EH (cell line): Measurements from ENCODE around the gene FKBP15.
"Not testable (repeated sequence)": the region's sequence is repeated elsewhere in the genome, so short reads cannot be mapped to it uniquely, and the experiment has no call there.

Experiments used
- DNase-seq: peaks from one replicate; pipeline ENCODE4 v3.0.0-alpha.2; 2015; ENCODE audit warnings: low read depth

FKBP15 gene

DNA sequence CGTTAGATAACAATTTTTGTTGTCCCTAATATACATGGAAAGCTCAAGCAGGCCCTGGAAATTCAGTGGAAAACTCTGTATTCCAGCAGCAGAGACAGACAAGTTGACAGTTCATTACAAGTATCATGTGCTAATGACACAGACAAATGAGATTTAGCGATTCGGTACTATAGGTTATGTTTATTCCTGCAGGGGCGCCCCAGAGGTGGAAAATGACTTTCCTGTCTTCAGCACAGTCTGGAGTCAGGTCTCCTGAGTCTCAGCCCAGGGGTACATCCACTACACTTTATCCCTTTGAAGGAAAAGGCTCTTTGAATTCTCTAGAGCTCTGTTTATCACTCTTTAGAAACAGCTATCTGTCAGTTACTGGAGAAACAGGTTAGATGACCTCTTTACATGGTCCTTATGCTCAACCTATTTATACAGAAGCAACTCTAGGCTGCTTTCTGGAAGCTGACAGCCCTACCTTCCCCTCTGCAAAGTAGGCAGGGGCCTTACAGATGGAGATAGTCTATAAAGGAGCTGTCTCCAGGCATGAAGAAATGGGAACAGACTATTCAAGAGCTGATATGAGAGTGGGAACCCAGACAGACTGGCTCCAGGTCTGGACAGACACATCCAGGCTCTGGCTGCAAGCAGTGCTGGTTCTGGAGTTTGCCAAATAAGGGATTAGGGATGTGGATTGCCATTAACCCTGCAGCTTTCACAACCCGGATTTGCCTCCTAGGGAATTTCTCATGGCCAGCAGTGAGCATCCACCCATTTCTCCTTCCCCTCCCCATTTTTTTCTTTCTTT is 77.4 kb downstream of the FKBP15 start:
- DNase-seq, result no peak

DNA sequence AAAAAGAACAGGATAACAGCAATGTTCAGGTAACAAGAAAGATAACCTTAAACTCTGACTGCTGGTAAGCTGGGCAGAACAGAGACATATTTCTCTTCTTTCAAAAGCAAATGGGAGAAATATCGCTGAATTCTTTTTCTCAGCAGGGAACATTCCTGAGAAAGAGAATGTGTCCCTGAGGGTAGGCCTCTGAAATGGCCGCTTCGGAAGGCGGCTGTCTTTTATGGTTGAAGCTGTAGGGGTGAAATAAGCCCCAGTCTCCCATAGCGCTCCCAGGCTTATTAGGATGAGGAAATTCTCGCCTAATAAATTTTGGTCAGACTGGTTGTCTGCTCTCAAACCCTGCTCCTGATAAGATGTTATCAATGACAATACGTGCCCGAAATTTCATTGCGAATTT is 80.2 kb downstream of the FKBP15 start:
- not testable (repeated sequence) for DNase-seq

DNA sequence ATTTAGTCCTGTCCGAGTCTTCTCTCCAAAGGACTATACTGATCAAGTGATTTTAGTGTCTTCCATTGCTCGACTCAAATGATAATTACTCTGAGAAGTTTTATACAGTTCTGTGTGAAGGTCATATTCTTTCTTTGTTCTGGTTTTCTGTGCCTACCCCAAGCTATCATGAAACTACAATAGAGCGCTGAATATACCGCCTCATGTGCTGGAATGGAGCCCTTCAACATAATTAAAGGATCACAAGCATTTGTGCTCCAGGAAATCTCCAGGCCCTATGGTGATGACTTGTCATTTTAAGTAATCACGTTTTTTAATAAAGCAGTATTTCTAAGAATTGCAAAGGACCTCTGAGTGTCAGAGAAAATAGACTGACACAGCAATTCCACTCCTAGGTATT is 81.1 kb downstream of the FKBP15 start:
- no peak for DNase-seq

DNA sequence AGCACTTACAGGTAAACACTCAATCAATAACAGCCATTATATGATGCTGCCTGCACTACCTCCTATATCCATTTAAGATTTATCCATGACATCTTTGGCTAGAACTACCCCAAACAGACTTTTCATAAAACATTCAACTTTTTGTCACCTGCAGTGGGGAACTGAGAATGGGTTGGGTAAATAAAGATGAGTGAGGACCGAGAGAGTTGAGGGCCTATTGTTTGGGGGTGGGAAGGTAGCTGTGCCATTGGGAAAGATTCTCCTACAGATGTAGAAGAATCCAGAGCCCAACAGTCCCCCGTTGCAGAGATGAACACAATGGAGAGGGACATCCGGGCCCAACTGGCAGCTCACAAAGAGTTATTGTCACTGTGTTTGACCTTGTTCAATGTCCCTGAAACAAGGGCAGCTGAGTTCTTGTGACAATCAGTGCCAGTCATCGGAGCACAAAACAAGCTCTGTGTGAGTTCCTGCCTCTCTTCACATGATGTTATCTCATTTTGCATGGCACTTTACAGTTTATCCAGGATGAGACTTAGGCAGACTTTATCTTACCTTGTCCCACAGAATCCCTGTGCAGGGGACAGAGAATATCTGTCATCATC is 81.8 kb downstream of the FKBP15 start:
- DNase-seq, result no peak

DNA sequence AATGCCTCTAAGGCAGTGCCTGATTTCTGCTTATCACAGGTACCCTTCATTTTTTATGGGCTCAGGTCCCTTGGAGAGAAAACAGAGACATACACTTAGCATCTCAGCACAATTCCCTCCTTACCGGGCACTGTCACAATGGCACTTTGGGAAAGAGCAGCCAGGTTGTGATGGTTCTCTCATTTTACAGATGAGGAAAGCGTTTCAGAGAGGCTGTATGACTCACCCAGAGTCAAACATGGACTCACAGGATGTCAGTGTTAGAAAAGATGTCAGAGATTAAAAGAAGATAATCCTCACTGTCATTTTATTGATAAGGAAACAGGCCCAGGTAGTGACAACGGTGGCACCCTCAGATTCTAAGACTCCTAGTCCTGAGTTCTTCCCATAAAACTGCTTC is 82.3 kb downstream of the FKBP15 start:
- DNase-seq, result no peak

DNA sequence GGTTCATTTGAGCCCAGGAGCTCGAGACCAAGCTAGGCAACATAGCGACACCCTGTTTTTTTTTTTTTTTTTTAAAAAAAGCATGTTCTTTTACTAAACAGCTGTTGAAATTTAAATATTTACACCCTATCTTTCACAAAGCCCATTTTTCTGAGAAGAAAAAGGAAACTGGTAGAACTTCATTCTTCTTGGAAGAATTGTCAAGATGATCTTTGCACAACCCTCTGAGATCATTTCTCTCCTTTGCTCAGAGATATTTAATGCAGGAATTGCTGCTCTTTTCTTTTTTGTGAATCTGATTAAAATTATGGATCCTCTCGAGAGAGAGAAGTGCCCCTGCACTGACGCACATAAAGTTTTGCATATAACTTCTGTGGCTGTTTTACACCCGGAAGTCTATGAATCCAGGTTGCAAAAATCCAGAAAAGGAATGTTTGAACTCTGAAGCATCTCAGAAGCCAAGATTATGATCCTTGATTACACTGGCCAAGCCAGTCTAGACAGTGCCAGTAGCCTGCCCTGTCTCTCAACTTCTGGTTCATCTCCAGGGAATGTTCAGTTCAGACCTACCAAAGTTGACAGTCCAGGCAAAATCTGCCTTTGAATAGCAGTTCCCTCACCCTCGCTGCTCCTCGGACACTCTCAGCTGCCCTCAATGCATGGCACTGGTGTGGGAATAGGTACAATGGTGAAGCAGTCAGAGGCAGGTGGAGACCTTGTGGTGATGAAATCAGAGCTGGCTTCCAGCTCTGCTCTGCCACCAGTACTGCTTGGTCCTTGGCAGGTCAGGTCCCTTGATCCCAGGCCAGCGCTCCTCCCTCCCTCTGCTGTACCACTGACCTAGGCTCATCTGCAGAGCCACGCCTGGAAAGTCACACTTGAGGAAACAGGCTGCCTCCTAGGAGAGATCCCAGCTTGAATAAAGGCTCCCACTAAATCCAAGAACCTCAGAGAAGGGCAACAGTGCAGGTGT is 83.6 kb downstream of the FKBP15 start:
- no peak for DNase-seq

DNA sequence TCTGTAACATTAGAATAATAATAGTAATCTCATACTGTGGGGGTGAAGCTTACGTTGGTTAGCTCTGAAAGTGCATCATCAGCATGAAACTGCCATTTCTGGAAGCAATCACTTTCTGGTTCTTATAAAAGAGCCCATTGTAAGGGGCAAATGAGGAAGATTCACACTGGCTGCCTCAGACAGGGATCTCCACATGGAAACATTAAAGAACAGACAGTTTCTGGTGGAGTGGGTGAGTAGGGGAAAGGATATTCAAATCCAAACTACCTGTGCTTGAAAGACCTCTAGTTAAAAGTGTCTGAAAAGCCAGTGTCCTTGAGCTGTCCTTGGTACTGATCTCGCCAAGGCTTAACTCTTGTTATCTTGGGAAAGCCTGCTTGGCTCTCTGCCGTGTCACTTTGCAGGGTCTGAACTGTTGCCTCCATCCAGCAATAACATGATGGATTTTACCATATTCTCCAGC is 89.4 kb downstream of the FKBP15 start:
- DNase-seq, result peak; percentile 46

DNA sequence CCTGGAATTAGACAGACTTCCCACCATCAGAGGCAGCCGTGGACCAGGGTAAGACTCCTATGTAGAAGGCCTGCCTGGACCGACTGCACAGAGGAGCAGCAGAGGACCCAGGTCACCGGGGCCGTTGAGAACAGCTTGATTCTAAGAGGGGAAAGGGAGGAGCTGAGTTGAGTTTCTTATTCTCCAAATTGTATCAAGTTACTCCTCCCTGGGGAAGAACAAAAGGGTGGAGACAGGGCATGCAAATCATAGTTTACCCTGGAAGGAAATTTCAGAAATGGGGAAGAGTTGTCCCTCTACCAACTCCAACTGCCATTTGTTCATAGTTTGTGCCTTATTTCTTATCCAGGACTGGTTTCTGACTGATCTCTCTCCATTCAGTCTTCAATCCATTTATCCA is 91.2 kb downstream of the FKBP15 start:
- no peak for DNase-seq

DNA sequence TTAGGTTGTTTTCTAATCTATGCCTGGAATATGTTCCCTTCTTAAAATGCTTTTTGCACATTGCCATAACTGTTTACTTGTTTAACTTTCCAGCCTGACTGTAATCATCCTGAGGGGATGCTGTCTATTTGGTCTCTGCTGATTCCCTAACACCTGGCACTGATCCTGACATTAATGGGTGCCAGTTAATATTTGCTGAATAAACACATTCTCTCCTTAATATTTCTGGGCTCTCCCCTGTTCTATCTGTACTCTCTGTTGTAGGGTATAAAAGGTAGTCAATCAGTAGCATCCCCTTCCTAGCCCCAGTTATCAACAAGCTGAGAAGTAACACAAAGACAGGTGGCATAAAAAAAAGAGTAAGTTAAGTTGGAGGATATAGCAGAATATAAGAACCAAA is 91.6 kb downstream of the FKBP15 start:
- no peak for DNase-seq

DNA sequence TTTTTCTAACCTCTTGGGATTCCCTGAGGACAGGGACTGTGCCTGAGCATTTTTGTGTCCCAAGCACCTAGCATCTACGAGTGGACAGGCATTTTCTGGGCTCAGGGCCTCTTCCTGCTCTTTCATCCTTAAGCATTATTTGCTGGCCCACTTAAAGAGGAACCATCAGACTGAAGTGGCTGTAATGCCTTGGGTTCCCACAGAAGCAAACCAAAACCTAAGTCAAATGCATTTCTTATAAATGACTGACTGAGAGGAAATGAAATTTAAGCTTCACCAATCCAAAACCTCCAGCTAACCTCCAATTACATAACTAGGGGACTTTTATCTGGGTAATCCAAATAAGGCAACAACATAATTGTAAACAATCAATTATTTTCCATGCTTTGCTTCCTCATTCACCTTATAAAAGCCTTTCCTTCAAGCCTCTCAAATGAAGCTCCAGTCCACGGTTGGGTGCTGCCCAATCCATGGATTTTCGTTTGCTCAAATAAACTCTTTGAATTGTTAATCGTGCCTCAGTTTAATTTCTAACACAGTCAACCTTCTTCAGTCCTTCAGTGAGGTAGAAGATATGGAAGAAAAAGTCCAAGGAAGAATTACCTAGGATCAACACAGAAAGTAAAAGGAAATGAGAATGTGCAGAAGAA is 95.6 kb downstream of the FKBP15 start:
- no peak for DNase-seq

DNA sequence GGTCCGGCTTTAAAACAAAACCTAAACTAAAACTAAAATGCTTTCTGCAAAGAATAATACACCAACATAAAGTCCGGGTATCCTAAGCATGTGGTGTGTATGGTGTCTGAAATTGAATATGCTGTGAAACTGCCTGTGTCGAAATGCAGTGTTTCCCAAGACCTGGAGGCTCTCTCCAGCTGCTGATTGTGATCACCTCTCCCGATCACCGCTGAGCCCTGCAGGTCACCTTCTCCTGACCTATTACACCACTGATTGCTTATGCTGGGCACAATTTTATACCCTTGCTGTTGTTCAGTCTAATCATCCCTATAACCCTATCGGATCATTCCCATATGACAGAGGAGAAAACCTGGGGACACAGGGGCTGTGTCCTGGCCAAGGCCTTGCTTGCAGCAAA is 102.2 kb downstream of the FKBP15 start:
- not testable (repeated sequence) for DNase-seq
